Thyroid gland (tissue), 4 donors: ENCODE measurements around the gene STAT1.

ENCODE experiments used
- POLR2A ChIP-seq, 2 donors: fragments of 450-650 bp; IDR thresholded peaks; one replicate each; pipeline ENCODE4 v1.6.1; 2017; ENCODE audit warnings: antibody characterized with exemption in 2 of 2, mild to moderate bottlenecking in 2 of 2, moderate library complexity in 1 of 2
- TF ChIP-seq, protein P1 (sequence below), 6 experiments: fragments of 200-600 bp in 3 of 6; fragments of 450-650 bp in 3 of 6; sonication (generic) in 3 of 6; IDR thresholded peaks; one replicate each; pipeline ENCODE4 v1.5.1; 2016 to 2019; ENCODE audit warnings: antibody characterized with exemption in 6 of 6, mild to moderate bottlenecking in 2 of 6, inconsistent platforms in 1 of 6, moderate library complexity in 1 of 6

DNA sequence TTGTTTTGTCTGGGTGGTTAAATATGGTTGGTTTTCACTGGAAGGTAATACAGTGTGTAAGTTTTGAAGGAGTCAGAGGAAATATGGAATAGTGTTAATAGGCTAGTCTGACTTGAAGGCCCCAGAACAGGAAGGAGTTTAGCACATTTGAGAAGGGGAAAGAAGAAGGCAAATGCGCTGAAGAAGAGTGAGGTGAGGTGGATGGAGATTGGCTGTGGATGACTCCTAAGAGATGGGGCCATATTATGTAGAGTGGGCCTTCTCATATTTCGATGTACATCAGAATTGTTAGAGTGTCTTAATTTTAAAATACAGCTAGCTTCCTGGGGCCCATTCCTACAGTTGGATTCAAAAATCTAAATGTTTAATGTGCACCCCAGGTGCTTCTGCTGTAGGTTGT is 72.4 kb downstream of the STAT1 start:
- TF ChIP-seq, protein P1, sequence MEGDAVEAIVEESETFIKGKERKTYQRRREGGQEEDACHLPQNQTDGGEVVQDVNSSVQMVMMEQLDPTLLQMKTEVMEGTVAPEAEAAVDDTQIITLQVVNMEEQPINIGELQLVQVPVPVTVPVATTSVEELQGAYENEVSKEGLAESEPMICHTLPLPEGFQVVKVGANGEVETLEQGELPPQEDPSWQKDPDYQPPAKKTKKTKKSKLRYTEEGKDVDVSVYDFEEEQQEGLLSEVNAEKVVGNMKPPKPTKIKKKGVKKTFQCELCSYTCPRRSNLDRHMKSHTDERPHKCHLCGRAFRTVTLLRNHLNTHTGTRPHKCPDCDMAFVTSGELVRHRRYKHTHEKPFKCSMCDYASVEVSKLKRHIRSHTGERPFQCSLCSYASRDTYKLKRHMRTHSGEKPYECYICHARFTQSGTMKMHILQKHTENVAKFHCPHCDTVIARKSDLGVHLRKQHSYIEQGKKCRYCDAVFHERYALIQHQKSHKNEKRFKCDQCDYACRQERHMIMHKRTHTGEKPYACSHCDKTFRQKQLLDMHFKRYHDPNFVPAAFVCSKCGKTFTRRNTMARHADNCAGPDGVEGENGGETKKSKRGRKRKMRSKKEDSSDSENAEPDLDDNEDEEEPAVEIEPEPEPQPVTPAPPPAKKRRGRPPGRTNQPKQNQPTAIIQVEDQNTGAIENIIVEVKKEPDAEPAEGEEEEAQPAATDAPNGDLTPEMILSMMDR (IDR thresholded peaks at IDR 0.05), result no peak
- no peak for TF ChIP-seq POLR2A (IDR thresholded peaks at IDR 0.05)
